PC-9 (cell line): Measurements from ENCODE around the gene CTNNA3. TPM values are rescaled to one million over a fixed set of nuclear protein-coding genes. Genes with fewer than 3 reads are reported as not detected.

ENCODE experiments used
- BruUV-seq: library from RNA; stranded (reverse); fragments of 400-500 nt; replicated peaks from 2 replicates; lab custom pipeline; 2021; lab: Mats Ljungman, UMichigan
- CTCF ChIA-PET: fragments of 300-600 bp; sonication (Branson Sonifier 250); formaldehyde crosslinking; loops from one replicate; lab custom pipeline; 2022; ENCODE audit warnings: antibody characterized with exemption; lab: Charles Lee
- POLR2A ChIA-PET: fragments of 300-600 bp; sonication (Branson Sonifier 250); formaldehyde crosslinking; loops from one replicate; lab custom pipeline; 2022; ENCODE audit warnings: antibody characterized with exemption; ENCODE audit not compliant: unreplicated experiment; lab: Charles Lee
- DNase-seq, 2 experiments: peaks; one replicate each; pipeline versions ENCODE4 v3.0.0 to v3.0.0-alpha.2; 2015 to 2022; ENCODE audit warnings: mixed read lengths in 1 of 2
- H2AFZ ChIP-seq: fragments of 200-600 bp; sonication (generic); 2 replicates; pipeline ENCODE4 v1.8.1; 2017; ENCODE audit warnings: antibody characterized with exemption
- H3F3A ChIP-seq: fragments of 200-600 bp; sonication (generic); 2 replicates; pipeline ENCODE4 v1.8.1; 2017; ENCODE audit warnings: antibody characterized with exemption, mild to moderate bottlenecking, low read depth; ENCODE audit not compliant: insufficient read depth
- H3K27ac ChIP-seq: fragments of 200-600 bp; sonication (generic); 2 replicates; pipeline ENCODE4 v1.6.1; 2016; ENCODE audit warnings: mixed run types
- H3K27me3 ChIP-seq: fragments of 200-600 bp; sonication (generic); 2 replicates; pipeline ENCODE4 v1.6.1; 2016; ENCODE audit warnings: low read depth, mixed run types; ENCODE audit not compliant: insufficient read depth
- H3K36me3 ChIP-seq: fragments of 200-600 bp; sonication (generic); 2 replicates; pipeline ENCODE4 v1.6.1; 2016; ENCODE audit warnings: low read depth, mixed run types
- H3K4me1 ChIP-seq: fragments of 200-600 bp; sonication (generic); replicated peaks from 2 replicates; pipeline ENCODE4 v1.6.1; 2016; ENCODE audit warnings: mixed run types; ENCODE audit not compliant: insufficient read depth
- H3K4me2 ChIP-seq: fragments of 200-600 bp; sonication (generic); 2 replicates; pipeline ENCODE4 v1.6.1; 2017; ENCODE audit warnings: mixed run types
- H3K4me3 ChIP-seq: fragments of 200-600 bp; sonication (generic); 2 replicates; pipeline ENCODE4 v1.6.1; 2016; ENCODE audit warnings: mixed run types
- H3K79me2 ChIP-seq: fragments of 200-600 bp; sonication (generic); 2 replicates; pipeline ENCODE4 v1.6.1; 2017; ENCODE audit warnings: low read depth, mixed run types
- H3K9me2 ChIP-seq: fragments of 200-600 bp; sonication (generic); 2 replicates; pipeline ENCODE4 v1.8.1; 2017; ENCODE audit warnings: mild to moderate bottlenecking; ENCODE audit not compliant: insufficient read depth
- H3K9me3 ChIP-seq: fragments of 200-600 bp; sonication (generic); 2 replicates; pipeline ENCODE4 v1.8.1; 2016; ENCODE audit warnings: low read depth; ENCODE audit not compliant: insufficient read depth
- H4K20me1 ChIP-seq: fragments of 200-600 bp; sonication (generic); 2 replicates; pipeline ENCODE4 v1.8.1; 2017; ENCODE audit not compliant: insufficient read depth
- CTCF ChIP-seq: fragments of 200-600 bp; sonication (generic); conservative IDR thresholded peaks from 2 replicates; pipeline ENCODE4 v1.6.1; 2017; ENCODE audit warnings: mixed run types, antibody characterized with exemption, mild to moderate bottlenecking, moderate library complexity
- EZH2 ChIP-seq: fragments of 200-600 bp; sonication (generic); IDR thresholded peaks from 2 replicates; pipeline ENCODE4 v1.8.0; 2017; ENCODE audit warnings: antibody characterized with exemption, low read depth
- intact Hi-C: fragments of 100-400 bp; cut with micrococcal nuclease; formaldehyde crosslinking; loops from one replicate; pipeline ENCODE4 v1.10.0; 2022; ENCODE audit not compliant: unreplicated experiment
- total RNA-seq: library from RNA; stranded (reverse); gene quantifications from 2 replicates; pipeline ENCODE4 v1.2.3, GENCODE V29; 2021

Gene CTNNA3
- total RNA-seq, 1 experiment from 2014 or later: not detected

DNA sequence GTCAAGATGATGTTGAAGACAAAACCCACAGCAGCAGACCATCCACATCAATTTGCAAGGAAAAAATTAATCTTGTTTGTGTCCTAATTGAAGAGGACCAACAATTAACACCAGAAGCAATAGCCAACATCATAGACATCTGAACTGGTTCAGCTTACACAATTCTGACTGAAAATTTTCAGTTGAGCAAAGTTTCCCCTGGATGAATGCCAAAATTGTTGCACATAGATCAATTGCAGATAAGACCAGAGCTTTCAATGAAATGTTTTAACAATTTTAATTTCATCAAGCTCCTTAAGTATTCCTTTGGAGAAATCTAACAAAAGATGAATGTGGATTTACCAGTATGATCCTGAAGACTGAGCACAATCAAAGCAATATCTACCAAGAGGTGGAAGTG lies 168.6 kb downstream of the CTNNA3 start:
- Histone ChIP-seq H2AFZ (no peak overlapping the region), H3K27ac (no peak overlapping the region), H4K20me1 (no peaks in the 10 kb centered on the region), H3K4me1 (no peaks in the 10 kb centered on the region), H3K4me2 (no peak overlapping the region), H3K4me3 (no peak overlapping the region), H3K9me2 (no peaks in the 10 kb centered on the region), H3K9me3 (no peaks in the 10 kb centered on the region), H3K27me3 (no peaks in the 10 kb centered on the region), H3K79me2 (no peaks in the 10 kb centered on the region), H3F3A (no peaks in the 10 kb centered on the region), H3K36me3 (no peaks in the 10 kb centered on the region)
- TF ChIP-seq EZH2 (no peak), CTCF (no peak)
- intact Hi-C loops: loop anchor here (10.0 kb wide), 1 partner anchor 247 kb away; no protein-coding TSS in a partner anchor
- POLR2A ChIA-PET: no interaction called here
- no TSS peak for BruUV-seq
- CTCF ChIA-PET: no interaction called here
- DNase-seq: no peak

- H3K36me3 ChIP-seq: no peaks in the 10 kb centered on the region
- no TSS peak for BruUV-seq
- H3K27ac ChIP-seq: no peak overlapping the region
- no peak for DNase-seq
- ChIA-PET POLR2A (no interaction called here), CTCF (interaction anchor here (0.6 to 0.8 kb wide), 2 partner anchors 168 to 1341 kb away, joined by 3 read pairs; no protein-coding TSS in a partner anchor)
- no peaks in the 10 kb centered on the region for H3K9me2 ChIP-seq
- no peaks in the 10 kb centered on the region for H3K27me3 ChIP-seq
- H3K4me2 ChIP-seq: no peak overlapping the region
- no peaks in the 10 kb centered on the region for H3F3A ChIP-seq
- no peaks in the 10 kb centered on the region for H3K4me1 ChIP-seq
- H4K20me1 ChIP-seq: no peaks in the 10 kb centered on the region
- no peak overlapping the region for H2AFZ ChIP-seq
- no peaks in the 10 kb centered on the region for H3K79me2 ChIP-seq
- H3K9me3 ChIP-seq: no peaks in the 10 kb centered on the region
- intact Hi-C loops: loop anchor here (5.0 to 10.0 kb wide), 2 partner anchors 253 to 589 kb away; no protein-coding TSS in a partner anchor
- no peak for TF ChIP-seq CTCF
- TF ChIP-seq EZH2: no peak
- H3K4me3 ChIP-seq: no peak overlapping the region
These were observed 174.4 kb downstream of the CTNNA3 start for GRCh38 chr10:67521546-67521945.

DNA sequence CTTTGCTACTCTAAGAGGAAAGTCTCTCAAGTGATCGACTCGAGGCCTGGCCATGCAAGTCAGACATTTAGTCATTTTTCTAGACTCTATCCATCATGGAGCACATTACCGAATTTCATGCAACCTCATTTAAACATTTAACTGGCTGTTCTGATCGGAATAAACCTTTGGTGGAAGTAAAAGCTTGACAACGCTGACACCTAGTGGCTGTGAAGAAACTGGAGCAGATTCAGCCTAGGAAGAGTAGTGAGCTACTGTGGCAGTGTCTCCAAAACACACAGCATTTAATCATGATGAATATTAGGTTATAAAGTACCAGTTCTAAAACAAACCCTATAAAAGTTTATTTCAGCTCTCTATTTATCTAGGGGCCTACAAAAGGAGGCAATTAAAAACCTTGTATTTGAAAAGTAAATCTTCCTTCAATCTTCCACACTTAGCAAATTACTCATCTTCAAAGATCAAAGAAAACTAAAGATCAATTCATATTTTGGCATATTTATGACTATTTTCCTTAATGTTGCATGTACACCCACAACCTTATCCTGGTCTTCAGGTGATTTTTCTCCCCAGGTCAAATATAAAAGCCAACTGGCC lies 175.0 kb downstream of the CTNNA3 start:
- no peaks in the 10 kb centered on the region for H3K79me2 ChIP-seq
- H3K27ac ChIP-seq: no peak overlapping the region
- H3K4me2 ChIP-seq: no peak overlapping the region
- no peaks in the 10 kb centered on the region for H3K9me2 ChIP-seq
- no peaks in the 10 kb centered on the region for H3K9me3 ChIP-seq
- intact Hi-C loops: loop anchor here (5.0 to 10.0 kb wide), 2 partner anchors 254 to 589 kb away; no protein-coding TSS in a partner anchor
- DNase-seq: peak; percentile 31 to 42
- H3K4me1 ChIP-seq: no peaks in the 10 kb centered on the region
- BruUV-seq: no TSS peak
- H3K36me3 ChIP-seq: no peaks in the 10 kb centered on the region
- H3K27me3 ChIP-seq: no peaks in the 10 kb centered on the region
- no peaks in the 10 kb centered on the region for H3F3A ChIP-seq
- no peak overlapping the region for H3K4me3 ChIP-seq
- ChIA-PET POLR2A (no interaction called here), CTCF (interaction anchor here (0.8 kb wide), 1 partner anchor 1340 kb away, joined by 3 read pairs; no protein-coding TSS in a partner anchor)
- TF ChIP-seq CTCF (peak; percentile 87), EZH2 (no peak)
- H4K20me1 ChIP-seq: no peaks in the 10 kb centered on the region
- H2AFZ ChIP-seq: 0 out of 2 replicates have a peak overlapping the region, but pooled peaks have one; percentile 31
